Activated naive CD4-positive, alpha-beta T cell treated with anti-CD3 and anti-CD28 coated beads for 36 hours (primary cell): ENCODE measurements around the gene ITGAD. TPM values are rescaled to one million over a fixed set of nuclear protein-coding genes. Genes with fewer than 3 reads are reported as not detected.
"Not testable (repeated sequence)": the region's sequence is repeated elsewhere in the genome, so short reads cannot be mapped to it uniquely, and the experiment has no call there.

ENCODE experiments used
- CTCF ChIA-PET: fragments of 350-600 bp; sonication (Branson Sonifier 250); formaldehyde crosslinking; loops from one replicate; lab custom pipeline; 2021; ENCODE audit warnings: antibody characterized with exemption; lab: Charles Lee
- DNase-seq: peaks from one replicate; pipeline ENCODE4 v3.0.0-alpha.2; 2020
- H3K27ac Mint-ChIP-seq: one replicate; pipeline ENCODE4 v1.8.0; 2021; ENCODE audit warnings: mild to moderate bottlenecking, mixed read lengths
- H3K27me3 Mint-ChIP-seq: one replicate; pipeline ENCODE4 v1.8.0; 2021; ENCODE audit warnings: low read depth, mixed read lengths
- H3K36me3 Mint-ChIP-seq: one replicate; pipeline ENCODE4 v1.8.0; 2021; ENCODE audit warnings: low read depth, mixed read lengths
- H3K4me1 Mint-ChIP-seq: one replicate; pipeline ENCODE4 v1.8.0; 2021; ENCODE audit warnings: low read depth, mixed read lengths
- H3K4me3 Mint-ChIP-seq: one replicate; pipeline ENCODE4 v1.8.0; 2021; ENCODE audit warnings: mild to moderate bottlenecking, moderate library complexity, mixed read lengths
- H3K9me3 Mint-ChIP-seq: one replicate; pipeline ENCODE4 v1.8.0; 2021; ENCODE audit warnings: mixed read lengths
- intact Hi-C: fragments of 100-400 bp; cut with micrococcal nuclease; formaldehyde crosslinking; loops from one replicate; pipeline ENCODE4 v1.15.1; 2023
- total RNA-seq, 2 experiments: library from RNA; stranded (reverse); gene quantifications; one replicate each; pipeline ENCODE4 v1.2.3, GENCODE V29; 2021

Gene ITGAD
- total RNA-seq, 2 experiments from 2014 or later: not detected

- no peak for DNase-seq
- CTCF ChIA-PET: no interaction called here
- no peaks in the 10 kb centered on the region for H3K9me3 Mint-ChIP-seq
- intact Hi-C loops: no loop called here
- no peaks in the 10 kb centered on the region for H3K4me1 Mint-ChIP-seq
- H3K4me3 Mint-ChIP-seq: no peak overlapping the region
- H3K27ac Mint-ChIP-seq: no peak overlapping the region
- H3K27me3 Mint-ChIP-seq: no peaks in the 10 kb centered on the region
- H3K36me3 Mint-ChIP-seq: no peaks in the 10 kb centered on the region
Observed at GRCh38 chr16:31412750-31413149, 19.6 kb downstream of the ITGAD start.

GRCh38 chr16:31413381-31413780, 20.2 kb downstream of the ITGAD start:
- no peak overlapping the region for H3K27ac Mint-ChIP-seq
- no peaks in the 10 kb centered on the region for H3K27me3 Mint-ChIP-seq
- CTCF ChIA-PET: no interaction called here
- H3K4me3 Mint-ChIP-seq: no peak overlapping the region
- H3K36me3 Mint-ChIP-seq: no peaks in the 10 kb centered on the region
- no peaks in the 10 kb centered on the region for H3K4me1 Mint-ChIP-seq
- no peaks in the 10 kb centered on the region for H3K9me3 Mint-ChIP-seq
- intact Hi-C loops: no loop called here
- no peak for DNase-seq

GRCh38 chr16:31413943-31414342, 20.8 kb downstream of the ITGAD start:
- Mint-ChIP-seq H3K9me3 (no peaks in the 10 kb centered on the region), H3K27me3 (no peaks in the 10 kb centered on the region), H3K4me1 (no peaks in the 10 kb centered on the region), H3K36me3 (no peaks in the 10 kb centered on the region), H3K27ac (no peak overlapping the region), H3K4me3 (no peak overlapping the region)
- intact Hi-C loops: no loop called here
- CTCF ChIA-PET: interaction anchor here (0.6 kb wide), 1 partner anchor 102 kb away, joined by 3 read pairs; no protein-coding TSS in a partner anchor
- DNase-seq: no peak

- no peaks in the 10 kb centered on the region for H3K36me3 Mint-ChIP-seq
- no peak overlapping the region for H3K4me3 Mint-ChIP-seq
- no peaks in the 10 kb centered on the region for H3K4me1 Mint-ChIP-seq
- CTCF ChIA-PET: interaction anchor here (0.6 kb wide), 1 partner anchor 101 kb away, joined by 3 read pairs; no protein-coding TSS in a partner anchor
- no peaks in the 10 kb centered on the region for H3K9me3 Mint-ChIP-seq
- H3K27ac Mint-ChIP-seq: no peak overlapping the region
- H3K27me3 Mint-ChIP-seq: no peaks in the 10 kb centered on the region
- DNase-seq: no peak
- intact Hi-C loops: no loop called here
Observed at GRCh38 chr16:31414706-31415105, 21.6 kb downstream of the ITGAD start.

- Mint-ChIP-seq H3K27ac (no peak overlapping the region), H3K36me3 (no peaks in the 10 kb centered on the region), H3K9me3 (no peaks in the 10 kb centered on the region), H3K4me3 (no peak overlapping the region), H3K4me1 (peaks cover under 1% of the 10 kb centered on the region), H3K27me3 (no peaks in the 10 kb centered on the region)
- no peak for DNase-seq
- CTCF ChIA-PET: no interaction called here
- intact Hi-C loops: no loop called here
Observed at GRCh38 chr16:31416371-31416770, 23.2 kb downstream of the ITGAD start.

GRCh38 chr16:31417036-31417435, 23.9 kb downstream of the ITGAD start:
- CTCF ChIA-PET, intact Hi-C loops, H3K4me1 Mint-ChIP-seq, H3K36me3 Mint-ChIP-seq, DNase-seq, H3K27ac Mint-ChIP-seq, H3K9me3 Mint-ChIP-seq, H3K4me3 Mint-ChIP-seq, H3K27me3 Mint-ChIP-seq: not testable (repeated sequence)

GRCh38 chr16:31417916-31418315, 24.8 kb downstream of the ITGAD start:
- Mint-ChIP-seq H3K4me3 (no peak overlapping the region), H3K36me3 (no peaks in the 10 kb centered on the region), H3K4me1 (peaks cover 5% of the 10 kb centered on the region), H3K27me3 (no peaks in the 10 kb centered on the region), H3K9me3 (no peaks in the 10 kb centered on the region), H3K27ac (no peak overlapping the region)
- CTCF ChIA-PET: no interaction called here
- DNase-seq: no peak
- intact Hi-C loops: no loop called here

- H3K36me3 Mint-ChIP-seq: no peaks in the 10 kb centered on the region
Observed at GRCh38 chr16:31420037-31420436, 26.9 kb downstream of the ITGAD start.

GRCh38 chr16:31421587-31421986, 28.5 kb downstream of the ITGAD start:
- CTCF ChIA-PET: no interaction called here

More at GRCh38 chr16:31420037-31420436, 26.9 kb downstream of the ITGAD start:
- Mint-ChIP-seq H3K27me3 (no peaks in the 10 kb centered on the region), H3K9me3 (no peaks in the 10 kb centered on the region), H3K4me1 (peaks cover 5% of the 10 kb centered on the region), H3K4me3 (no peak overlapping the region), H3K27ac (no peak overlapping the region)
- intact Hi-C loops: no loop called here
- CTCF ChIA-PET: interaction anchor here (1.1 kb wide), 1 partner anchor 37 kb away, joined by 3 read pairs; no protein-coding TSS in a partner anchor
- no peak for DNase-seq

GRCh38 chr16:31423241-31423640, 30.1 kb downstream of the ITGAD start:
- Mint-ChIP-seq H3K4me3 (no peak overlapping the region), H3K27ac (no peak overlapping the region), H3K27me3 (peaks cover 5% of the 10 kb centered on the region), H3K9me3 (no peaks in the 10 kb centered on the region), H3K36me3 (no peaks in the 10 kb centered on the region), H3K4me1 (peaks cover 7% of the 10 kb centered on the region)
- intact Hi-C loops: no loop called here
- no peak for DNase-seq
- CTCF ChIA-PET: interaction anchor here (1.1 kb wide), 1 partner anchor 32 kb away, joined by 3 read pairs; no protein-coding TSS in a partner anchor

More at GRCh38 chr16:31421587-31421986, 28.5 kb downstream of the ITGAD start:
- Mint-ChIP-seq H3K4me1 (peaks cover 7% of the 10 kb centered on the region), H3K27ac (no peak overlapping the region), H3K27me3 (peaks cover 5% of the 10 kb centered on the region), H3K4me3 (no peak overlapping the region), H3K9me3 (no peaks in the 10 kb centered on the region), H3K36me3 (no peaks in the 10 kb centered on the region)
- DNase-seq: peak; percentile 73
- intact Hi-C loops: no loop called here

GRCh38 chr16:31423801-31424200, 30.7 kb downstream of the ITGAD start:
- intact Hi-C loops: no loop called here
- CTCF ChIA-PET: no interaction called here
- Mint-ChIP-seq H3K4me3 (no peak overlapping the region), H3K36me3 (no peaks in the 10 kb centered on the region), H3K9me3 (no peaks in the 10 kb centered on the region), H3K27ac (no peak overlapping the region), H3K27me3 (peaks cover 5% of the 10 kb centered on the region), H3K4me1 (peaks cover 7% of the 10 kb centered on the region)
- no peak for DNase-seq

- peak; percentile 53 for DNase-seq
- H3K4me3 Mint-ChIP-seq: no peak overlapping the region
- peaks cover 6% of the 10 kb centered on the region for H3K4me1 Mint-ChIP-seq
- CTCF ChIA-PET: no interaction called here
- no peaks in the 10 kb centered on the region for H3K9me3 Mint-ChIP-seq
- peaks cover 5% of the 10 kb centered on the region for H3K27me3 Mint-ChIP-seq
- intact Hi-C loops: loop anchor here (1.0 kb wide), 1 partner anchor 32 kb away; the partner anchor contains the start of gene ARMC5
- no peaks in the 10 kb centered on the region for H3K36me3 Mint-ChIP-seq
- H3K27ac Mint-ChIP-seq: no peak overlapping the region
Observed at GRCh38 chr16:31427441-31428278, 34.5 kb downstream of the ITGAD start.

- intact Hi-C loops: no loop called here
- H3K4me1 Mint-ChIP-seq: peaks cover 6% of the 10 kb centered on the region
- no peak for DNase-seq
- H3K4me3 Mint-ChIP-seq: peak within 1 kb of the TSS; percentile 15
- H3K27me3 Mint-ChIP-seq: peaks cover 5% of the 10 kb centered on the region
- no peak within 1 kb of the TSS for H3K27ac Mint-ChIP-seq
- H3K36me3 Mint-ChIP-seq: no peaks in the 10 kb centered on the region
- CTCF ChIA-PET: no interaction called here
- H3K9me3 Mint-ChIP-seq: no peaks in the 10 kb centered on the region
Observed at GRCh38 chr16:31428279-31428597, 35.1 kb downstream of the ITGAD start, which contains the start of gene COX6A2. Gene COX6A2 (minus strand): TSS chr16:31428360. CDS start chr16:31428325, 35 bp downstream.
